ENCODE results near the gene GRAPL.
"Not testable (repeated sequence)": the region's sequence is repeated elsewhere in the genome, so short reads cannot be mapped to it uniquely, and the experiment has no call there.

The GRAPL gene

GRCh38 chr17:19187883-19188869 lies 60.8 kb downstream of the GRAPL start:
- not testable (repeated sequence) for FAIRE-seq; DNase-seq (ENCODE audit: insufficient read length, low spot score)

- FAIRE-seq; DNase-seq (ENCODE audit: insufficient read length, low spot score): not testable (repeated sequence)
Measured at GRCh38 chr17:19188870-19189708, 61.7 kb downstream of the GRAPL start.

- not testable (repeated sequence) for DNase-seq (ENCODE audit: insufficient read length, low spot score); FAIRE-seq
Measured at GRCh38 chr17:19189781-19190405, 62.5 kb downstream of the GRAPL start.

- not testable (repeated sequence) for FAIRE-seq; DNase-seq (ENCODE audit: insufficient read length, low spot score)
Measured at GRCh38 chr17:19196382-19197204, 69.2 kb downstream of the GRAPL start.

GRCh38 chr17:19202448-19202847 lies 75.1 kb downstream of the GRAPL start:
- DNase-seq (ENCODE audit: insufficient read length, low spot score); FAIRE-seq: not testable (repeated sequence)

- FAIRE-seq; DNase-seq (ENCODE audit: insufficient read length, low spot score): not testable (repeated sequence)
Measured at GRCh38 chr17:19203429-19203828, 76.0 kb downstream of the GRAPL start.

Measured in GM19239 (cell line).